NCI-H1694 (cell line): ENCODE results near the gene PINLYP.

Source experiments
- DNase-seq: peaks from one replicate; lab custom pipeline; 2025; lab: John Stamatoyannopoulos, UW

The PINLYP gene

DNA sequence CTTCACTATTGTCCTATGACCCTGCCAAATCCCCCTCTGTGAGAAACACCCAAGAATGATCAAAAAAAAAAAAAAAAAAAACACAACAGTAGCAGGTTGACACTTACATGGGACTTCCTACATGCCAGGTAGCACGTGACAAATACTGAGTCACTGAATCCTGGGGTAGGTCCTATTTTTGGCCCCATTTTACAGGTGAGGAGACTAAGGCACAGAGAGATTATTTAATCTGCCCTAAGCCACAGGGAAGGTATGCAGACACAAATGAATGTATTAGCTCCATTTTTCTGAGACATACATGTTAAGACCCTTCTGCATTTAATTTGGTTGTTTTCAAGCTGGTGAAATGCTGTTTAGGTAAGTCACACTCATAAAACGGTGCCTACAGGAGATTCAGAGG lies 26.9 kb upstream of the PINLYP start:
- DNase-seq, result no peak

DNA sequence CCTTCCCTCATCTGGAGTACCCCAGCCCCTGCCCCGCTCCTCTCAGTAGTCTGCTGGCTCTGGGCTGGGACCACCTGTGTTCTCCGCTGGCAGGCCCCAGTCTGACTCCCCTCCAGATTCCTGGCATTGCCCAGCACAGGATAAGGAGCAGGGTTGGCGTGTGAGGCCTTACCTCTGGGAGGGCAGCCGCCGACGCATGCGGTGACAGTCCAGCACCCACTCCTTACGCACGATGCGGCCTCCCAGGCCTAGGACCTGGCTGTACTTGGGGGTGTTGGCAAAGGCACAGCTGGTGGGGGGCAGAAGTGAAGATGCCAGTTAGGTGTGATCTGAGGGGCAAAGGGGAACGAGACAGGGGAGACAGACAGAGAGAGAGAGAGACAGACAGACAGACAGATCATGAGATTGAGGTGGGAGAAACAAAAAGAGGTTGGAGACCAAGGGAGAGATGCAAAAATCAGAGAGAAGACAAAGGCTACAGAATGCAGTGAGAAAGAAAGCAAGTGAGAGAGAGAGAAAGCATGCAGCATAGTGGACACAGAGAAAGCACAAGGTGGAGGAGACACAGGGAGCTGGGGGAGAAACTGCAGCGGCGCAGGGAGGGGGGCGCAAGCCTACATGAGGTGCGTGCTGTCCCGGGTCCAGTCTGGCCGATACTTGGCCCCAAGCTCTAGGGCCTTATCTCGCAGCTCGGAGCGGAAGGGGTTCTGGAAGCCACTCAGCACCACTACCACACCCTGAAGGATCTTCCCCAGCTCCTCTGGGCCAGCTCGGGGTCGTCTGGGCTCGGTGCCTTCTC lies 24.0 kb upstream of the PINLYP start:
- no peak for DNase-seq

DNA sequence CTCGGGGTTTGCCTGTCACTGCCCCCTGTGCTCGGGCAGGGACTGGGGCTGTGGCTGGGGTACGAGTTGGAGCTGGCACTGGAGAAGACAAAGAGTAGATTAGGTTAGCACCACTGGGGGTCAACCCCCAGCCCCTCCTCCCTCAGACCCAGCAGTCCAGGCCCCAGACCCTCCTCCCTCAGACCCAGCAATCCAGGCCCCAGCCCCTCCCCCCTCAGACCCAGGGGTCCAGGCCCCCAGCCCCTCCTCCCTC lies 23.5 kb upstream of the PINLYP start:
- DNase-seq, result no peak

DNA sequence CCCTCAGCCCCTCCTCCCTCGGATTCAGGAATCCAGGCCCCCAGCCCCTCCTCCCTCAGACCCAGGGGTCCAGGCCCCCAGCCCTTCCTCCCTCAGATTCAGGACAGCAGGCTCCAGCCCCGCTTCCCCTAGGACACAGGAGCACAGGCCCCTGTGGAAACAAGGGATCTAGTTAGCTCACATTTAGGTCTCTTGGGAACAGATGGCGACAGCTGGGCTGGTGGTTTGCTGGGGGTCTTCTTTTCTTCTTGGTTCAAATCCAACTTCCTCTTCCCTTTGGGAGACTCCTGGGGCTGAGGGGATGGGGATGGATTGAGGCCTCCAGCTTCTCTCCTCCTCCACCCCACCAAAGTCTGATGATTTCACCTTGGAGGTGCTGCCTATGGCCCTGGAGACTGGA lies 23.0 kb upstream of the PINLYP start:
- peak; percentile 60 for DNase-seq

DNA sequence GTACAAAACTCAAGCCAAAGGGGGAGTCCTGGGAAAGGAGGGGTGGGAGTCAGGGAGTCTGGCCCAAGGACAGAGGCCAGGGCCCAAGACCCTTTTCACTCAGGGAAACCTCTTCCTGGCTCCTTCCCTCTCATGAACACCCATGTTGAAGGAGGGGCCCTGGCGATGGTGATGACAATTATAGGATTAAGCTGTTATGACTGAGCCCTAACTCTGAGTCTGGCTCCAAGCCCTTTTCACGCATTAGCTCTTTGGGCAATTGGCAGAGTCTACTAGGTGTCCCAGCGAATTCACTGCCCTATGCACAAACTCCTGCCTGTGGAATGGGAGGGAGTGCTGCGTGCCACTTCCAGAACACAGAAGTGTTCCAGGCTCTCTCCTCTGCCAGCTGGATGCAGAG lies 21.9 kb upstream of the PINLYP start:
- DNase-seq, result no peak

DNA sequence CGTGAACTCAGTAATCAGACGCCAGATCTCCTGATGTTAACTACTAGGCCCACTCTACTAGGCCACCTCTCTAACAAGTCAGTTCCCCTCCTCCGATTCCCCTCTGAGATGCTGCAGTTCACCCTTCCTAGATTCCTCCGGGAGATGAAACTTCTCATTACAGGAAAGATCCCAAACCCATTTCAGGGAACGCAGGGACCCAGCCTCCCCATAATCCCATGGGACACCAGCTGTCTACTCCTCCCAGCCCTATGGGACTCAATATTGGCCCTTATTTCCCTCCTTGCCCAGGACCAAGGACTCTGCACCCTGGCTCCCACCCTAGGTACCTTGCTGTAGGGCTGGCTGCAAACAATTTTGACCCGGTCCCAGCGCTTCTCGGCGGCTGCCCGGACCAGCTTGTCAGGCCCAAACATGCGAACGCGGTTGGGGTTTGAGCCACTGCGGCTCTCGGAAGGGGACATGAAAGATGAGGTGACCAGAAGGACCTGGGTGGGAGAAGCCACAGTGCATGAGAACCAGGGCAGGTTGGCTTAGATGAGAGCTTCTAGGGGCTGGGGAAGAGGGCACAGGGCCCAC lies 21.2 kb upstream of the PINLYP start:
- no peak for DNase-seq

DNA sequence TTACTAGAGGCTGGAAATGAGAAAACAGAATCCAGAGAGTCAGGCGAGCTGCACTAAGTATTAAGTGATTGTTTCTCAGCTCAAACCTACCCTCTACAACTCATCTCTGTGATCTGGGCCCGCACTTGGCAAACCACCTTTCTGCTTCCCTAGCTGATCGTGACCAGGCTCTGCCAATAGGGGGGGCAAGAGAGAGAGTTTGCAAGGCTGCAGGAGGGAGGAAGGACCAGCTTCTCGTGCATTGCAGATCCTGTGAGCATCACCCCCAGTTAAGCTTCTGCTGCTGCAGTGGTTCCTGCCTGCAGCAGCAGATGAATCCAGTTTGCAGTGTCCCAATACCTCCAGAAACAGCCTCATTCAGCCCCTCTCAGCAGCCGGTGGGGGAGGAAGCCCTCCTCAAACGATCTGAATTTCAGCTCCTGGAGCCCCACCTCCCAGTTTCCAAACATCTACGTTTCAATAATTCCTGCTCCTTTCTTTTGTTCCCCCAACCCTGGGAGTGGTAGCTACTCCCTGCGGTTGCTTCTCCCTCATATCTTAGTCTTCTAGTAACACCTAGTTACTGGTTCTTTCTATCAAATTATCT lies 20.3 kb upstream of the PINLYP start:
- peak; percentile 81 for DNase-seq

DNA sequence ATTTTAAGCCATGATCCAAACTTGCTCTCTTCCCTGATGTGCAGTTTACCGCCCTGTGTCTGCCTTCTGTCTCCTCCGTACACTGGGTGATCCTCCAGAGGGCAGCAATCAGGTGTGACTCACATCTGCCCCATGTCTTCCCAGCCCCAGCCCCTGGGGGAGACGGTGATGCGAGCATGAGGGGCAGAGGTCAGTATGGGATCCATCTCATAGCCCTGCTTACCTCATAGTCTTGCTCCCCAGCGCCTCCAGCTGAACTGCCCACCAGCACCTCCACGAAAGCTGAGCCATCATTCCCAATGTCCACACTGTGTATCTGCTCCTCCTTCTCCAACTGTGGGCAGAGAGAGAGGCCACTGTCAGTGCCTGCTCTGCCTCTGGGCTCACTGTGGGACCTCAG lies 14.9 kb upstream of the PINLYP start:
- DNase-seq, result no peak

DNA sequence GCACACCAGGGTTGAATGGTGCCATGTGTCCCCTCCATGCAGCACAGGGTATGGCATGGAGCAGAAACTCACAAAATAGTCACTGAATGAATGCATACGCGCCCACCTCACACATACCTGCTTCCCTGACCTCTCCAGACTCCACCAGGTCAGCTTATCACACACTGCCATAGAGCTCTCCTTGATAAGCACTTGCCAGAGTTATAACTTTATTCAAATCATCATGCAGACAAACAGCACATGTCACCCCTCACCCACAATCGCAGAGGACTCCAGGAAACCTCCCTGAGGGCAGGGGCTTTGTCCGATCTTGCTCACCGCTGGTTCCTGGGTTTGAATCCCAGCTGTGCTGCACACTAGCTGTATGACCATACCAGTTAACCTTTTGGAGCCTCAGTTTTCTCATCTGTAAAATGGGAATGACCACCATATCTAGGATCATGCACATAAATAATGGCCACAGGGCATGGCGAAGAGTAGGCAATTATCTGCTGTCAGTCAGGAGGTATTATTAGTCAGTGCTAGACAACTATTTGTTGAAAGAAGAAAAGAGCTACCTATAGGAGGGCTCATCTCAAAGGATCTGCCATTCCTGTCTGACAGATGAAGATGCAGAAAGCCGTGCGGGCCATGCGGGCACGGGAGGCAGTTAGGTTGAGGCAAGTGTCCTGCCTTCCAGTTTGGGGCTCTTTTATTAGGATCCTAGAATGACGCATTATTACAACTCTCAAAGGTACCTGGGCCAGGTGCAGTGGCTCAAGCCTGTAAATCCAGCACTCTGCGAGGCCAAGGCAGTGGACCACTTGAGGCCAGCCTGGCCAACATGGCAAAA lies 14.2 kb upstream of the PINLYP start:
- DNase-seq, result no peak

DNA sequence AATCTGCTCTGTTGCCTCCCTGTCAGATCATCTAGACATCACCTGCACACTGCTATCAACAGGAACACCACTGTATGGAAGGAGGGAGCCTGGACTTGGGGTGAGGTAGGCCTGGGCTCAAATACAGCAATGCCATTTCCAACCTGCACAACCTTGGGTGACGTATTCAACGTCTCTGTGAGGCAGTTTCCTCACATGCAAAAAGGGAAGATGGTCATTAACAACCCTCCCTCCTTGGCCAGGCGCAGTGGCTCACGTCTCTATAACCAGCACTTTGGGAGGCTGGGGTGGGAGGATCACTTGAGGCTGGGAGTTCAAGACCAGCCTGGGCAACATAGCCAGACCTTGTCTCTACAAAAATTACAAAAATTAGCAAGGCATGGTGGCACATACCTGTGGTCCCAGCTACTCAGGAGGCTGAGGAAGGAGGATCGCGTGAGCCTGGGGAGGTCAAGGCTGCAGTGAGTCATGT lies 13.3 kb upstream of the PINLYP start:
- no peak for DNase-seq

DNA sequence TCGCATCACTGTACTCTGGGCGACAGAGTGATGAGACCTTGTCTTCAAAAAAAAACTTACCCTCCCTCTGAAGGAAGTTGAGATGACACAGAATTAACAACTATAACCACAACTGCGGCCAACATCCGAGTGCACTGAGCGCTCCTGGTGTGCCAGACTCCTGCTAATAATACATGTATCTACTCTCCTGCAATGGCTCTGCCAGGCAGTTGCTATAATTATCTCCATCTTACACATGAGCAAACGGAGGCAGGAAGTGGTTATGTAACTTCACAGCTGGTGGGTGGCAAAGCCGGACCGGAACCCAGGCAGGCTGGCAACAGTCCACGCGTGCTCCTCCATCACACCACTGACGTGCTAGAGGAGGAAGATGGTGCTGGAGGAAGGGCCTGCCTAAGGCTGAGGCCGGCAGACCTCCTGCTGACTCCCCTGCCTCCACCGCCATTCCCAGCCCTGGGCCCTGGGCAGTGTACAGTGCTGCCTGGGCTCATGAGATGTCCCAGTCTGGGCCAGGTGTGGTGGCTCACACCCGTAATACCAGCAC lies 12.8 kb upstream of the PINLYP start:
- peak; percentile 62 for DNase-seq

DNA sequence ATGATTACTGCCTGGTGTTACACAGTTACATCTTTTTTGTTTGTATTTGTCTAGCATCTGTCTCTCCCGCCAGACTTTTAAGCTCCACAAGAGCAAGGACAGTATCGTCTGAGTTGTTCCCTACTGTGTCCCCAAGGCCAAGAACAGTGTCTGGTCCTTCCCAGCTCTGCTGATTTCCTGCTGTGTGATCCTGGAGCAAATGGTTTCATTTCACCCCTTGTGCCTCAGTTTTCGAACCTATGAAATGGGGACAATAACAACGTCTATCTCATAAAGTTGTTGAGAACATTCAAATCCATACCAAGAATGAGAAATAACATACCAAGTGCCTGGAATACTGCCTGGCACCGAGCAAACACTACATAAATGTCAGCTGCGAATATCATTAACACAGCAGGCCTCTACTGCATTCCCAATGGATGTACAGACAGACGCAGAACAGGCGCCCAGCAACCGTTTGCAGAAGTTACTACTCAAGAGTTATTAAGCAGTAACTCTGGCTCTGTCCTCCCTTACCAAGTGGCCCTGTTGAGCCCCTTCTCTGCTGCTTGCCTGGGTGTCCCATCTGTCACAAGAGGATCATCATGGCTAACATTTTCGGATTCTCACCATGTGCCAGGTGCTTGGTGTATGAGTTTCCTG lies 11.7 kb upstream of the PINLYP start:
- DNase-seq, result no peak

DNA sequence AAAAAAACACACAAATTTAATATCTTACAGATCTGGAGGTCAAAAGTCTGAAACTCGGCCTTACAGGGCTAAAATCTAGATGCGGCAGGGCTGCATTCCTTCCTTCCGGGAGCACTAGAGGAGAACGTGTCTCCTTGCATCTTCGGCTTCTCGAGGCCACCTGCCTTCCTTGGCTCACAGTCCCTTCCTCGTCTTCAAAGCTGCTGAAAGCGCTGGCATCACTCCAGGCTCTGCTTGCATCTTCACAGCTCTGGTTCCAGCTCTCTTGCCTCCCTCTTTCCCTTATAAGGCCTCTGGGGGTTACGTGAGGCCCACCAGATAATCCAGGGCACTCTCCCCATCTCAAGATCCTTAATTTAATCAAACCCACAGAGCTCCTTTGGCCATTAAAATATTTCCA lies 10.8 kb upstream of the PINLYP start:
- no peak for DNase-seq

DNA sequence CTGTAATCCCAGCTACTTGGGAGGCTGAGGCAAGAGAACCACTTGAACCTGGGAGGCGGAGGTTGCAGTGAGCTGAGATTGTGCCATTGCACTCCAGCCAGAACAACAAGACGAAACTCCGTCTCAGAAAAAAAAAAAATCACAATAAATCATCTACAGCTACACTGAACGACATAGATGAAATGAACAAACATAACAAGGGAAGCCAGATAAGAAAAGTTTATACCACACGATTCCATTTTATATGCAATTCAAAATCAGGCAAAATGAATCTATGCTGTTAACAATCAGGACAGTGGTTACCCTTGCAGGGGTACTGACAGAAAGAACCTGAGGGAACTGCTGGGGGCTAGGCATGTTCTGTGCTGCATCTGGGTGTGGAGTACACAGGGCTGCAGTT lies 5.9 kb upstream of the PINLYP start:
- no peak for DNase-seq

DNA sequence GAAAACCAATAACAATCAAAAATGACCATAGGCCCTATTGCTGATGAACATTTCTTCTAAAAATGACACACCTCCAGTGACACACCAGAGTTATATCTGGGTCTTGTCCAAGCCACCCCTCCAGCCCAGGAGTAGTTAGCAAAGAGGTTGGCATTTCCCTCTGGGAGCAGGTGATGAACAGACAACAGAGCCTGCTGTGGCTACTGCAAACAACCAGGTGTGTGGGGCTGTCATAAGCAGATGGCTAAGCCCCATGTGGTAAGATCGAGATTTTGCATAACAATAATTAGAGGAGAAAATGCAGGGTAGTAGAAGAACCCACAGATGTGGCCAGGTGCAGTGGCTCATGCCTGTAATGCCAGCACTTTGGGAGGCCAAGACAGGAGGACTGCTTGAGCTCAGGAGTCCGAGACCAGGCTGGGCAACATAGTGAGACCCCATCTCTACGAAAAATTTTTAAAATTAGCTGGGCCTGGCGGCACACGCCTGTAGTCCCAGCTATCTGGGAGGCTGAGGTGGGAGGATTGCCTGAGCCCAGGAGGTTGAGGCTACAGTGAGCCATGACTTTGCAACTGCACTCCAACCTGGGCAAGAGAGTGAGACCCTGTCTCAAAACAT lies 5.3 kb upstream of the PINLYP start:
- no peak for DNase-seq

DNA sequence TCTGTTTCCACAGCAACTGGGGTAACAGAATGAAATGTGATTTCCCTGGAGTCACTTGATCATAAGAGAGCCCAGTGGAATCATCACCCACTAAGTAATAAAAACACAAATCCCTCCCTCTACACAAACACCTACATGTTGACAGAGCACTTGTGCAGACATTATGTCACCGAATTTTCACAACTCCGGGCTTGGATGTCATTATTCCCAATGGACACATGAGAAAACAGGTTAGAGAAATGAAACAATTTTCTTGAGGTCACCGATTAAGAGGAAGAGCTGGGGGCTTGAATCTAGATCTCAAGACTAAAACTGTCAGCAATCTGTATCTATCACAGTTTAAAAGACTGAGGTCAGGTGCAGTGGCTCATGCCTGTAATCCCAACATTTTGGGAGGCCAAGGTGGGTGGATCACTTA lies 3.4 kb upstream of the PINLYP start:
- DNase-seq, result no peak

DNA sequence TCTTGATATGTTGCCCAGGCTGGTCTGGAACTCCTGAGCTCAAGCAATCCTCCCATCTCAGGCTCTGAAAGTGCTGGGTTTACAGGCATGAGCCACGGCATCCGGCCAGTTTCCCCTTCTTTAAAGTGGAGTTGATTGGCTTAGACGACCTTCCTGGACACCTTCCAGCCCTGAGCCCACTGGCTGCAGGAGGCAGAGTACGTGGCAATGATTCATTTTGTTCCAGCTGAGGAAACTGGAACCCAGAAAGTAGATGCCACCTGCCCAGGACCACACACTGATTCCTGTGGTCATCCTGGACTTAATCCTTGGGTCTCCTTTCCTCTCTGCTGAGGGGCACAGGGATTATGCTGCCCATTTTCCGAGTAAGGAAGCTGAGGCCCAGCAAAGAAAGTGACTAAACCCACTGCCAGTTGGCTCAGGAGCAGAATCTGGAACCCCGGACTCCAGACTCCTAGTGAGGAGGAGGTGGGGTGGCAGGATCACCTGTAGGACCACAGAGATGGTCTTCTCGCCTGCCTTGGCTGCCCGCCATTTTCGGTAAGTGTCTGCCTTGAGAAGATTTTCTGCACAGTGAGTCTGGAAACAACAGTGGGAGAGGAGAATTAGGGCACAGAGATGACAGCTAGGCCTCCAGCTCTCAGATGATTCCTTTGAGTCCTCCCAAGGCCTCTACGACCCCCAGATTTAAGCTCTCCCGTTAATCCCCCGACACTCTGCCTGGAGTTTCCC lies 1.0 kb upstream of the PINLYP start:
- DNase-seq, result no peak

DNA sequence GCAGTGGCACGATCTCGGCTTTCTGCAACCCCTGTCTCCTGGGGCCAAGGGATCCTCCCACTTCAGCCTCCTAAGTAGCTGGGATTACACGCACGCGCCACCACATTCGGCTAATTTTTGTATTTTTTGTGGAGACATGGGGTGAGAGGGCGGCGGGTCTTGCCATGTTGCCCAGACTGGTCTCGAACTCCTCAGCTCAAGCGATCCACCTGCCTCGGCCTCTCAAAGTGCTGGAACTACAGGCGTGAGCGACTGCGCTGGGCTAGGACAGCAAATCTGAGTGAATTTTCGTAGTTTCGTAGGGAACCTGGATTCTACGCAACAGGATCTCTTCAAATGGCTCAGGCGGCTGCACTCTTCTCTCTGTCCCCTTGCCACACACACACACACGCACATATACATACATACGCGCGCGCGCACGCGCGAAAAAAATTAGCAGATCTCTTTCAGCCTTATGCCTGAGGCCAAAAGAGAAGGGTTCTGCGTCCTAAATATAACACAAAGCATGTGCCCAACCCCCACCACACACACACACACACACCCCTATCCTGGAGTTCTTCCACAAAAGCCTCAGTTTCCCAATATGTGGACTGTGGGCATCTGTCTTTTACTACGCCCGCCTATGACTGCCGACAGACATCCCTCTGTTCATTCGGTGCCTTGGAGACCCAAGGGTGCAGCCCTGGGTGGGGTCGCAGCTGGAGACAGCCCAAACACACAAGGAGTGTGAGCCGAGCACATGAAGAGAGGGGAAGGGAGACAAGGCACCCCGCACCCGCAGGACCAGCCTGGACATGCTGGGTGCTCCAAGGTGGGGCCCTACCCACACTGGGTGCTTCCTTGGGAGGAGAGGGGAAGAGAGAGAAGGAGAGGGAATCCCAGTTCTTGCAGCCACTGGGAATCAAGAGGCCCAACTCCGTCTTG lies 616 bp downstream of the PINLYP start:
- no peak for DNase-seq

DNA sequence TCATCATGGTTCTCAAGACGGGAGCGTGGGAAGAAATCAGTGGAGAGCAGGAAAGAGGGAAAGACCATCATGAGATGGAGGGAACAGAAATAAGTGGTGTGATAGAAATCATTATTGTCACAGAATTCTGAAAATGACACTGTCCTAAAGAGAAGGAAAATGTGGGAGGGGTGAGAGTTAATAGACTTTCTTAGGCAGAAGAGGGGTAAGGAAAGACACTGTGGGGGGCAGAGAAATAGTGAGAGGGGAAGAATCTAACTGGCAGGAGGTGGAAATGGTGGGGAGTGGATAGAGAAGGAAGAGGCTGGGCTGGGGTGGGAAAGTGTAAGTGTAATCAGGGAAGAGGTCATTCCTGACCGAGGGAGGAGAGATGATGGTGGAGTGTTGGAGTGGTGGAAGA lies 3.2 kb downstream of the PINLYP start:
- no peak for DNase-seq

DNA sequence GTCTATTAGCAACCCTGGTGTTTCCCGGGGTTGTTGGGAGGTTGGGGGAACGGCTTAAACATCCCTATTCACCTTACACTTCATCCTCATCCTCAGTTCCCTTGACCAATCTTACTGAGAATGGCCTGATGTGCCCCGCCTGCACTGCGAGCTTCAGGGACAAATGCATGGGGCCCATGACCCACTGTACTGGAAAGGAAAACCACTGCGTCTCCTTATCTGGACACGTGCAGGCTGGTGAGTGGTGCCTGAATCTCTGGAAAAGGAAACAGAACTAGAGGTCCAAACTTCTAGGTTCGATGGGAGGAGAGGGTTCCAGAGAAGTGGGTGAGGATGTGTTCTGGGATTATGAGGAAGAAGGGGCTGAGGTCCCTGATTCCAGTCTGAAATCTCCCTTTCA lies 5.9 kb downstream of the PINLYP start:
- DNase-seq, result no peak
